NCI-H2227 treated with DMSO at 0.1 percent for 48 hours (cell line): ENCODE data around the gene KCNAB2.
"Not testable (repeated sequence)": the region's sequence is repeated elsewhere in the genome, so short reads cannot be mapped to it uniquely, and the experiment has no call there.

Experiments used
- DNase-seq: peaks from one replicate; lab custom pipeline; 2025; lab: John Stamatoyannopoulos, UW

KCNAB2 gene

DNA sequence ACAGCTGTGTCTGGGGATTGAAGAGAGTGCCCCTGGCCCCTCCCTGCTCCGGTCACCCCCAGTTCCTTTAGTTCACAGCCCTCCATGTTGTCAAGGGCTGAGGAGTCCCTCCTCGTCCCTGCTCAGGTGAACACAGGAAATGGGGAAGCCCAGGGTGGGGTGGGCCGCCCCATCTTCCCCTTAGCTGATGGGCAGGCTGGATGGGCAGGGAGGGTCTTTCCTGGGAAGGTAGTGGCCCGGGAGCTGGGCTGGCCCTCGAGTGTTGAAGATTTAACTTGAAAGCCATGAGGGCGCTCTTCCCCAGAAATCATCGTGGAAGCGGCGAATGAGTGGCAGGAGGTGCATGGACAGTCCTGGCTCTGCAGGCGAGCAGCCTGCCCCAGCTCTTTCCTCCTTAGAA lies 35.1 kb upstream of the KCNAB2 start:
- no peak for DNase-seq

DNA sequence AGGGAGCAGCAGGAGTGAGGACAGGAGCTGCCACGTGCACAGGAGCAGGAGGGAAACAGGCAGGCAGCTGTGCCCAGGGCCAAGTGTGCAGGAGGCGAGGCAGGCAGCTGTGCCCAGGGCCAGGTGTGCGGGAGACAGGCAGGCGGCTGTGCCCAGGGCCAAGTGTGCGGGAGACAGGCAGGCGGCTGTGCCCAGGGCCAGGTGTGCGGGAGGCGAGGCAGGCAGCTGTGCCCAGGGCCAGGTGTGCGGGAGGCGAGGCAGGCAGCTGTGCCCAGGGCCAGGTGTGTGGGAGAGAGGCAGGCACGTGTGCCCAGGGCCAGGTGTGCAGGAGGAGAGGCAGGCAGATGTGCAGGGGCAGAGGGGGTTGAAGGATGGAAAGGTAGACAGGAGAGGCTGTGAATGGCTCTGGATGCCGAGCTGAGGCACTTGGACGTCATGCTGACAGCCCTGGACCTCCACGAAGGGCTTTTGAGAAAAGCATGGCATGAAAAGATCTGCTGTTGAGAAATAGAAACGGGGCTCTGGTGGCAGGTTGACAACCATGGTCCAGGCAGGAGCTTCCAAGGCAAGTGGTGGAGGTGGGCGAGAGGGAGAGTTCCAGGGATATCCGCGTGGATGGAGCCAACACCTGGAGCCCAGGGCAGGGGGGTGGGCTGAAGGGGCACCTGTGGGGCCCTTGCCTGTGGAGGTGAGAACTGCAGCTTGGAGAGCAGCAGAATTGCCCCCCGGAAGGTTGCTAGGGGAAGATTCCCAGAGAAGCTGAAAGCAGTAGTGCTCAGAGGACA lies 34.3 kb upstream of the KCNAB2 start:
- DNase-seq: no peak

DNA sequence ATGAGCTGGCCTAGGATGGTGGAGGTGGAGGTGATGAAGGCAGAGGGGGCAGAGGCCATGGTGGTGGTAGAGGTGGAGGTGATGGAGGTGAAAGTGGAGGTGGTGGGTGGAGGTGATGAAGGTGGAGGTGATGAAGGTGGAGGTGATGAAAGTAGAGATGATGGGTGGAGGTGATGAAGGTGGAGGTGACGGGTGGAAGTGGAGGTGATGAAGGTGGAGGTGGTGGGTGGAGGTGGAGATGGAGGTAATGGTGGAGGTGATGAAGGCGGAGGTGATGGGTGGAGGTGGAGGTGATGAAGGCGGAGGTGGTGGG lies 33.8 kb upstream of the KCNAB2 start:
- DNase-seq: no peak

DNA sequence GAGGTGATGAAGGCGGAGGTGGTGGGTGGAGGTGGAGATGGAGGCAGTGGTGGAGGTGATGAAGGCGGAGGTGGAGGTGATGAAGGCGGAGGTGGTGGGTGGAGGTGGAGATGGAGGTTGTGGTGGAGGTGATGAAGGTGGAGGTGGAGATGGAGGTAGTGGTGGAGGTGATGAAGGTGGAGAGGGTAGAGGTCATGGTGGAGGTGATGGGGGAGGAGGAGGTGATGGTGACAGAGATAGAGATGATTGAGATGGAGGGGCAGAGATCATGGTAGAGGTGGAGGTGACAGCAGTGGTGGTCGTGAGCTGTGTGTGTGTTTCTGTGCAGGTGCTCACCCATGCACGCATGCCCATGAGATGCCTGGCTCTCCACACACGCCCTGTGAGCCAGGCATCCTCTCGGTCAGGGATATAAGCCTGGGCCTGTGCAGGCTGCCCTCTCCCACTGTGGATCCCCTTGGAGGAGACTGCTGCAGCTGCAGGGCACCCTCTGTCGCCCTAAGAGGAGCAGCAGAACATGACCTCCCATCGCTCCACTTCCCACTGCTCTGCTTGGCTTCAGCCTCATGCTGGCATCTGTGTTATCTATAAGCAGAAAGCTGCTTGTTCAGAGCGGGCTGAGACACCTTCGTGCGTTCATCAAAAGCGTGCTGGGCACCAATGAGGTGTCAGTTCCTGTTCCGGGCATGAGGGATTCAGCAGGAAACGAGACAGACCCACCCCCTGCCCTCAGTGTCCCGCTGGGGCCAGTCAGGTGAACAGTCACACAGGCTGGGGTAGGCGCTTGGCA lies 33.0 kb upstream of the KCNAB2 start:
- DNase-seq: no peak

DNA sequence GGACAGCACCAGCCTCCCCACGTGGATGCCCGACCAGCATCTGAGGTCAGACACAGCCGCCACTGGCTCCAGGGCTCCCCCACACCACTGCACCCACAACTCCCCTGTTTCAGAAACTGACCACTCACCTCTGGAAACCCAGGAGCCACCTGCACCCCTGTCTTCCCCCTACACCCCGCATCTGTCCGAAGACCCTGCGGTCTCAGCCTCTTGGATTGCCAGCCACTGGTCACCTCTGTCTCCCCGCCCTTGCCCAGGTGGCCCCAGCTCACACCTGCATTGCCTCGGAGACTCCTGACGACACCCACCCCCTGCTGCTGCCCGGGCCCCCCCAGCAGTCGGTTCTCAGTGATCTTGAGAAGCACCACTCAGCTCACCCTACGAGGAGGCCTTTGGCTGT lies 32.2 kb upstream of the KCNAB2 start:
- DNase-seq: no peak

DNA sequence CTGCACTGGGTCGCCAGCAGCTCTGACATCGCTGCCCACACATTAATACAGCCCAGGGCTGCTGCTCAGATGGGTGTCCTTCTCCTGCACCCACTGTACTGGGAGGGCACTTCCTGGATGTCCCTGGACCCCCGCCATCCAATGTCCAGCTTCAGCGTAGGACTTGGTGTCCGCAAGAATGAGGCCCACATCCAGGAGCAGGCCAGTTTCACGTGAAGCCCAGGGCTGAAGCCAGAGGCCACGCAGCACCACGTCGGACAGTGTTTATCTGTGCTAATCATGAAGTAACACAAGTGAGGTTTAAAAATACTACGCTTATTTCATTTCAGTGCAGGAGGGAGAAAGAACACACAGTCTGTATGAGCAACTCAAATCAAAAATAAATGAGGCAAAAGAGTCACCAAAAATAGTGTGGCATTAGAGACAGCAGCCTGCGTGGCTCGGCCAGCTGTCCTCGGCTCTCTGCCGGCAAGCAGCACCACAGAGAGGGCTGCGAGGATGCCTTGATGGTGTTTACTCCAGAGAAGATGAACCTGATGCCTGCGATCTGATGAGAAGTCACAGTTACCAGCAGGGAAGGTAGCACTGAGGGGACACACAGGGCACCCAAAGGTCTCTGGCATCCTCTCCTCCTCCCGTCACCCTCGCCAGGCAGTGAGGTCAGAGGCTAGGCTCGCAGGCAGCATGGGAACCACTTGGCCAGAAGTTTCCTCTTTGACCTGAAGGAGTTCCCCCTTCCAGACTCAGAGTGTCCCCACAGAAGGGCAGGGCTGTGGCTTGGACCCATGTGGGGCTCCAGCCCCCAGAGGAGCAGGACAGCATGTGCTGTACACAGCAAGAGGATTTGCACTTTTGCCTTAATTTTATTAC lies 31.3 kb upstream of the KCNAB2 start:
- DNase-seq: no peak

DNA sequence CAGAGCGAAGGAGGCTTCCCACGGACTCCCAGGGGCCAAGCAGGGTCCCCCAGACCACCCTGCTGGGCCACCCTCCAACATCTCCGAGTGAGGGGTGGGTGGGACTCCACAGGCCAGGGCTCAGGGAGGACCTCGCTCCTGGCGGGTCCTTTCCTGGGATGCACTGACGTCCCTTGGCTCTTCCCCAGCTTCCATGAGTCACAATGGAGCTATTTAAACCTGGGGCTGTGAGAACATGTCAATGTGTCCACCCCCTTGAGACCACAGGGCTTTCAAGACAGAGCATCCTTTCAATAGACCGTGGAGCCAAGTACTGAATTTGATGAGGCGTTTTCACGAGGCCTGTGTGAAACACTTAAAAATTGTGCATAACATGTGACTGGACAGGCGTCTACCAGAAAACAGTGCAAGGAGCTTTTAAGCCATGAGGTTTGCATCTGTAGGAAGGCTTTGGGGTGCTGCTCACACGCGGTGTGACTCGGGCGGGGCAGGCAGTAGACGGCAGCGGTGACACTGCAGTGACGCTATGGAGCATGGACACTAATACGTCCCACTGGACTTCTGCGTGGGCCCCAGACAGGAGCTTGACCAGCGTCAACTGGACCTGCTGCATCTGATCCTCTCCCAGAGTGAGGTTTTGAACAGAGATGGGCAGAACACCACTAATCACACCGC lies 29.4 kb upstream of the KCNAB2 start:
- DNase-seq: no peak

DNA sequence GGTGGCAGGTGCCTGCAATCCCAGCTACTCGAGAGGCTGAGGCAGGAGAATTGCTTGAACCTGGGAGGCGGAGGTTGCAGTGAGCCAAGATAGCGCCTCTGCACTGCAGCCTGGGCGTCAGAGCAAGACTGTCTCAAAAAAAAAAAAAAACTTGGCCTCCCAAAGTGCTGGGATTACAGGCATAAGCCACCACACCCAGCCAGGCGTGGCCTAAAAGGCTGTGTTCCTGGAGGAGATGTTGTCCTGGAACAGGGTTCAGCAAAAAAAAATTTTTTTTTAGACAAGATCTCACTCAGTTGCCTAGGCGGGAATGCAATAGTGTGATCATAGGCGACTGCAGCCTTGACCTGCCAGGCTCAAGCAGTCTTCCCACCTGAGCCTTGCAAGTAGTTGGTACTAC lies 28.0 kb upstream of the KCNAB2 start:
- DNase-seq: not testable (repeated sequence)

DNA sequence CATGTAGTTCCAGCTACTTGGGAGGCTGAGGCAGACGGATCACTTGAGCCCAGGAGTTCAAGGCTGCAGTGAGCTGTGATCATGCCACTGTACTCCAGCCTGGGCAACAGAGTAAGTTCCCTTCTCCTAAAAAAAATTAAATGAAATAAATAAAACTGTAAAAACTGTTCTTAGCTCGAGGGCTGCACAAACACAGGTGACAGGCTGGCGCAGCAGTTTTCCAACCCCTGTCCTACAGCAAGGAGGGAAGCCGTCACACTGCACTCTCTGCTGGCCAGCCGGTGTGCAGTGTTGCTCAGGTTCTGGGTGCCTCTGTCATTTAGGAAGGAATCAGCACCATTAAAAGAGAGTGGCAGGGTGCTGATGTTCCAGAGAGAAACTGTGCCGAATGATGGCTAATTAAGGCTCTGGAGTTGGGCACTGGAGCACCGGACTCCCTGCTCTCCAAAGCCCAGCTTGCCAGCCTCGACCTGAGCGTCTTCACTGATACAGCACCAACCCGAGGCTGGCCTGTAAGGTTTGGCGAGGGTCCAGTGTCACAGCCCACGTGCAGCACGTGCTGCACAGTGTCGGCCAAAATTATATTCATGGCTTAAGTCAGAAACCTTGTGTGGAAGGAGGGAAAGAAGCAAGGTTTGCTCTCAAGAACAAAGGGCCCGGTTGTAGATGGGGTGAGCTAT lies 26.4 kb upstream of the KCNAB2 start:
- DNase-seq: no peak

DNA sequence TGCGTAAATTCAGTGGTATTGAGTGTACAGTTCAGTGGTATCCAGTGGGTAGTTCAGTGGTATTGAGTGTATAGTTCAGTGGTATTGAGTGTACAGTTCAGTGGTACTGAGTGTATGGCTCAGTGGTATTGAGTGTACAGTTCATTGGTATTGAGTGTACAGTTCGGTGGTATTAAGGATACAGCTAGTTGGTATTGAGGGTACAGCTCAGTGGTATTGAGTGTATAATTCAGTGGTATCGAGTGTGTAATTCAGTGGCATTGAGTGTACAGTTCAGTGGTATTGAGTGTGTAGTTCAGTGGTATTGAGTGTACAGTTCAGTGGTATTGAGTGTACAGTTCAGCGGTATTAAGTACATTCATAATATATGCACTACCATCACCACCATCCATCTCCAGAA lies 23.5 kb upstream of the KCNAB2 start:
- no peak for DNase-seq

DNA sequence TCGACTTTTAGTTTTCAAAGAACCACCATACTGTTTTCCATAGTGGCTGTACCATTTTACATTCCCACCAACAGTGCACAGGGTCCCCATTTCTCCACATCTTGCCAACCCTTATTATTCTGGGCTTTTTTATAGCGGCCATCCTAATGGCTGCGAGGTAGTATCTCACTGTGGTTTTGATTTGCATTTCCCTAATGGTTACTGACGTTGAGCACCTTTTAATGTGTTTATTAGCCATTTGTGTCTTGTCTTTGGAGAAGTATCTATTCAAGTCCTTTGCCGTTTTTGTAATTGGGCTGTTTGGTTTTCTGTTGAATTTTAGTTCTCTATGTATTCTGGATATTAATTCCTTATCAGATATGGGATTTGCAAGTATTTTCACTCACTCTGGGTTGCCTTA lies 22.3 kb upstream of the KCNAB2 start:
- no peak for DNase-seq

DNA sequence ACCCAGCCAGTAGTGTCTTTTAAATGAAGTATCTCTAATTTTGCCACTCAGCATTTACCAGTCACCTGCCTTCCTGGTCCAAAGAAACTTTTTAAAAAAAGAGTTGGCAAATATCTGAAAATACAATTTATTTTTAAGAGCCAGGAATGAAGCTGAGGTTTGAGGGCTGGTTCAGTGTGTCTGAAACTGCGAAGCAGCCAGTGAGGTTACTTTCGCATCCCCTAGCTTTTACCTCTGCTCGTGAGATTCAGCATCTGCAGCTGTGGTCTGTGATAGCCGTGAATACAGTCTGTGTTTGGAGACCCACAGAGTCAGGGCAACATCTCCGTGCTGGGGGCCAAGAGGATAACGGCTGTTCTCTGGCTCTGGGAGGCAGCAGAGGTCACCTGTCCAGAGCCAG lies 21.3 kb upstream of the KCNAB2 start:
- DNase-seq: no peak

DNA sequence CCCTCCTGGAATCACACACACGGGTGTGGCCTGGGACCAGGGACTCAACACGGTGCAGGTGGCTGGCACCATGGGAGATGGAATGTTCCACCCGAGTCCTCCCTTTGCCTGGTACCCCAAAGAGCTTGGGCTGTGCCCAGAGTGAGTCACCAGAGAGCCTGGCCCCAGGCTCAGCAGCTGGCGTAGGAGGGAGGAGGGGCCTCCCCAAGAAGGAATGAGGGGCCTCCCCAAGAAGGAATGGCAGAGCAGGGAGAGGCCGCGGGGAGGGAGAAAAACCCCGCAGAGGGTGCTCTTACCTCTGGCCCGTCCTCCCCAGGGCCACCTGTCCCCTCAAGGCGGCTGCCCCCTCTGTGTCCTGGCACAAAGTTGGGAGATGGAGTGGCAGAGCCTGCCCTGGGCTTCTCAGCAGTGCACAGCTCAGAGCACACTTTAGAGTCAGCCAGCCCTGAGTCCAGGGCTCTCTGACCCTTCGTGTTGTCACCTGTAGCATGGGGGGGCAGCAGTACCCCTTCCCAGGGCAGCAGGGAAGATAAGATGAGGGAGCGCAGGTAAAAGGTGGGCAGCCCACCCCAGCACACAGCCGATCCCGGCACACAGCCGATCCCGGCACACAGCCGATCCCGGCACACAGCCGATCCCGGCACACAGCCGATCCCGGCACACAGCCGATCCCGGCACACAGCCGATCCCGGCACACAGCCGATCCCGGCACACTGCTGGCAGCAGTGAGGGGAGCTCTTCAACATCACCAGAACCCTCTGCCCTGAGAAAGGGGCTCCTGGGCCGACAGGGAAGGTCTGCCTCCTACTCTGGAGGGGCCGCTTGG lies 20.2 kb upstream of the KCNAB2 start:
- DNase-seq: no peak

DNA sequence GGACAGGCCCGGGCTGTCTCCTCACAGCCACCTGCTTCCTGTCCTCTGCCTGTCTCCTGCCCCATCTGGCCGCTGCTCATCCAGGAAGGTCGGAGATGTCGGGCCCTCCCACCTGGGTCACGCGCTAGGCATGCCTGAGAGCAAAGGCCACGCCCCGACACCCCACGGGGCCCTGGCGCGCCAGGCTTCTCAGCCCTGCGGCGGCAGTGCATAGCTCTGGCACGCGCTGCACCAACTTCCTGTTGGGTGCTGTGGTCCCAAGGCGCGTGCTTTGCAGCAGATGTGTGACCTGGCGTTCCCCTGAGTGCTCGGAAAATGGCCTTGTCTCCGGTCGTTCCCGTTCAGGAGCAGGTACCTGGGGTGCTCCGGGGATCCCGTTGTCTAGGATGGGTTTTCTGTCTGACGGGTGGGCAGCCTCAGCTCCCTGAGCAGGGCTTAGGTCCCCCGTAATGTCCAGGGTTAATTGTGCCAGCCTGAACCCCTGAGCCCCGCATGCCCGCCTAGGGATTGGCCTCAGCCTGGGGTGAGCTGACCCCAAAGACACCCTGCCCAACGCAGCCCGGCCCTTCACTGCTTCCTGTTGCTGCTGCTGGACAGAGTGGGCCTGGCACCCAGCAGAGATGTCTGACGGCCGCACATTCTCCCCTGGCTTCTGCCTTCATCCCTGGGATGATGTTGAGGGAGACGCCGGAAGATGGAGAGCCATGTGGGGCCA lies 19.4 kb upstream of the KCNAB2 start:
- no peak for DNase-seq

DNA sequence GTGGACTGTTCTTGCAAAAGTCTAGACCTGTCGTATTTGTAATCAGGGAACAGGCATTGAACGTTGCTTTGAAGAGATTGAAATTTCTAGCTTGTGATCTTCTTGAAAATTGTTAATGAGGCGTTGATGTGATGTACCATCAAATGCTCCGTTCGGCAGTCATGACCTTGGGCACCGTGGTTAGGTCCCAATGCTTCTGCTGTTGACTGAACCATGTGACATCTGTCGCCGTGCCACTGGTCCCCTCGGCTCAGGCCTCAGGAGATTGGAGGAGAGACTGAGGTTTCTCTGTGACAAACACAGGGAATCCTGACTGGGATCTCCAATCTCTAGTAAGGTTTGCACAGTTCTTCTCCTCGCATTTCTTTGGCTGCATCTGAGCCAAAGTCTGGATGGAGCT lies 18.1 kb upstream of the KCNAB2 start:
- DNase-seq: no peak

DNA sequence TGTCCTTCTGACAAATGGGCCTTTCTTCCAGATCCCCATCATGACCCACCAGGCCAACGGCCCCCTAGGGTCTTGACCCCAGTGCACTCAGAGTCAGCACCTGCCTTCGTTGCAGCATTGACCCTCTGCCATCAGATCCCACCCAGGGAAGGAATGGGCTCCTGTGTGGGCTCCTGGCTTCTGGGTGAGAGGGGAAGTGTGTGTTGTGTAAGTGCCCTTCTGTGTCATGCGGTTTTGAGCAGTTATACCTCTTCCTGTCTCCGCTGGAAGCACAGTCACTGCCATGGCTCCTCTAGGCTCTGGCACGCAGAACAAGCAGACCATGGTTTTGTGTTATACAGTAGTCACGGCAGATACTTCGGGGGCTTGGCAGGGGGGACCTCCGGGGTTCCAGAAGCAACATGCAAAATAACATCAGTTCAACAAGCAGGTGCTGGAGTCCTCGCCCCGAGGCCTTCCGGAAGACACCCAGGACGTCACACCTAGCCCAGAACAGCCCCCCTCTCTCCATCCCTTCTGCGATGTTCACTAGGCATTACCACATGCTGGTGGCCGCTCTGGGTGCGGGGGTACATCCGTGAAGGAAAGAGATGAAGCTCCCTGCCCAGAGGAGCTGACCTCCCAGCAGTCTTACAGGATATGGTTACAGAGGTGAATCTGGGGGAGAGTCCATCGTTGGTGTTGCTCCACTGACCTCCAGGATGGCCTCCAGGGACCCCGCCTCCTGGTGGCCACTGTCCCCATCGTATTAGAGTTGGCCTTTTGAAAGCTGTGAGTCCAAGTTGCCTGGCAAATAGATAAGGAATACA lies 17.4 kb upstream of the KCNAB2 start:
- DNase-seq: no peak

DNA sequence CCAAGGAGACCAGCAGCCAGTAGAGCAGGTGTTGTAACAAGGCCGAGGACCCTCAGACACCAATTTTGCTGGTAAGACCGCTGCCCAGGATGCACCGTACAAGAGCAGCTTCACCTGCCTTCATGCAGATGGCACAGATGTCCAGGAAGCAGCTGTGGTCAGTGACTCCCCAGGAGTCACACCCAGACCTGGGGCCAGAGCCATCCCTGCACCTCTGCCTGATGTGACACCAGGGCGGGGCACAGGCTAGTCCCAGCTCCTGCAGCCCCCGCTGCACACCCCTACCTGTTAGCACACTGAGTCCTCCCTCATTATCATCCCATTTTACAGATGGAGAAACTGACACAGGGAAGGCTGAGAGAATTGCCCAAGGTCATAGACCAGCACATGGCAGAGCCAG lies 16.3 kb upstream of the KCNAB2 start:
- no peak for DNase-seq

DNA sequence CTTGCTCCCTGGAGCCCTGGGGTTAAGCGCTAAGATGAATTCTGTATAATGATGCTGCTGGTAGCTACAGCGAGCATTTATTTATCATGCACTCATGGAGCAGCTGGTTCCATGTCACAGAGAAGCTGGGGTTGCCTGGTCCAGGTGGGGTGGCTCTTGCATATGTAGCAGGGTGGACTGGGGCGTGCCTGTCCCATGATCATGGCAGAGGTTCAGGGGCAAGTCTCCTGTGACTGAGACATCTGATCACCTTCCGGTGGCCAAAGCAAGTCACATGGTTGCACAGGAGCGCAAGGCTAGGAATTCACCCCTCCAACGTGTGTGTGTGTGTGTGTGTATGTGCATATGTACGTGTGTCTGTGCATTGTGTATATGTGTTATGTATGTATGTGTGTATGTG lies 15.6 kb upstream of the KCNAB2 start:
- no peak for DNase-seq

DNA sequence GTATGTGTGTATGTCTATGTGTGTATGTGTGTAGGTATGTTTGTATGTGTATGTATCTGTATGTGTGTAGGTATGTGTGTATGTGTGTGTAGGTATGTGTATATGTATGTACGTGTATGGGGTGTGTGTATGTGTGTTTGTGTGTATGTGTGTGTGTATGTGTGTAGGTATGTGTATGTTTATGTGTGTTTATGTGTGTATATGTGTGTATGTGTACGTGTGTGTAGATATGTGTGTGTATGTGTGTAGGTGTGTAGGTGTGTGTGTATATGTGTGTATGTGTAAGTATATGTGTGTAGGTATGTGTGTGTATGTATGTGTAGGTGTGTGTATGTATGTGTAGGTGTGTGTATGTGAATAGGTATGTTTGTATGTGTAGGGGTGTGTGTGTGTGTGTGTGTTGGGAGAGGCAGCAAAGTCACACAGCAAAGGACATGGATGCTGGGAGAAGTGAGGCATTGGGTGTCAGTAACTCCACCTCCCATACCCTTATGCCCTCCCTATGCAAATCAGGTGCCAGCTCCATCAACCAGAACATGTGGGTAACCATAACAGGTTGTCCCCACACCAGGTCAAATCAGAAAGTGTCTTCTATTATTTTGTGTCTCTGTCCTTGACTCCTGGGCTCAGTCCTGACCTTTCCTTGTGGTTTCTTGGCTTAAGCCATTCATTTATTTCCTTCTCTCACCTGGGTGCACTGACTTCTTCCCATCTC lies 15.0 kb upstream of the KCNAB2 start:
- DNase-seq: no peak
